Spinal cord (tissue), 4 donors: ENCODE measurements around the gene STMP1. TPM values are rescaled to one million over a fixed set of nuclear protein-coding genes. Genes with fewer than 3 reads are reported as not detected.

Source experiments
- polyA plus RNA-seq, 2 donors: library from polyadenylated mRNA; unstranded; fragments of 120-200 nt; gene quantifications; one replicate each; pipeline ENCODE4 v1.2.1, GENCODE V29; 2013; ENCODE audit not compliant: insufficient read length in 2 of 2
- small RNA-seq: library from RNA; depleted of rRNA; stranded (forward); fragments of <200 nt; gene quantifications from one replicate; pipeline ENCODE3, GENCODE V24; 2014; ENCODE audit warnings: low replicate concordance
- total RNA-seq, 2 donors: library from RNA; depleted of rRNA in 1 of 2; stranded (reverse); fragments of 120-200 nt in 1 of 2; fragments of >200 nt in 1 of 2; gene quantifications; one replicate each; pipeline versions ENCODE4 v1.2.3 to v1.2.4, GENCODE V29; 2013 to 2014

The STMP1 gene
- total and polyA plus RNA-seq, 4 donors, result 29.0 to 84.7 (median 49.8) TPM

Small RNA genes lying within 50 kb of the gene (small RNA-seq; reads per million reads assigned to genes)
- gene RNU6-1154P, result not detected

Other genes with a start within 250 kb of the STMP1 start
- gene CNOT4, start 152.4 kb upstream of the STMP1 start, total RNA-seq, result 10 to 100 TPM; 18.3 to 26.4 TPM
- gene CNOT4, start 152.4 kb upstream of the STMP1 start, polyA plus RNA-seq, result 10 to 100 TPM; 30.4 to 36.6 TPM
- gene NUP205, start 104.6 kb upstream of the STMP1 start, total RNA-seq, result 10 to 100 TPM; 46.7 to 51.5 TPM
- 10 to 100 TPM; 39.7 to 43.0 TPM for gene NUP205, start 104.6 kb upstream of the STMP1 start, polyA plus RNA-seq
- gene SLC13A4, start 65.7 kb downstream of the STMP1 start, total RNA-seq, result 100 to 1,000 TPM in 1 of 2 donors, 10 to 100 TPM in 1; 50.2 to 936 TPM
- 100 to 1,000 TPM in 1 of 2 donors, 1 to 10 TPM in 1; 5.0 to 161 TPM for gene SLC13A4, start 65.7 kb downstream of the STMP1 start, polyA plus RNA-seq
- under 1 TPM; 0.61 to 0.99 TPM for gene FAM180A, start 86.3 kb downstream of the STMP1 start, total RNA-seq
- gene FAM180A, start 86.3 kb downstream of the STMP1 start, polyA plus RNA-seq, result under 1 TPM; 0.21 to 0.22 TPM